GM10248 (cell line): Measurements from ENCODE around the gene SFMBT2.

Experiments
- CTCF ChIA-PET: fragments of 300-600 bp; sonication (Branson Sonifier 250); formaldehyde crosslinking; extraction: SDS; loops from one replicate; lab custom pipeline; 2021; ENCODE audit warnings: antibody characterized with exemption; lab: Yijun Ruan, JAX
- POLR2A ChIA-PET: fragments of 350-650 bp; sonication (Branson Sonifier 250); formaldehyde crosslinking; extraction: SDS; loops from one replicate; lab custom pipeline; 2020; ENCODE audit warnings: antibody characterized with exemption; lab: Yijun Ruan, JAX
- DNase-seq: peaks from one replicate; pipeline ENCODE4 v3.0.0; 2012; ENCODE audit errors: extremely low spot score
- CTCF ChIP-seq: IDR thresholded peaks from 2 replicates; pipeline ENCODE4 v1.5.1; 2012; ENCODE audit warnings: mild to moderate bottlenecking, low read depth; ENCODE audit errors: extremely low read depth, missing control alignments, control extremely low read depth

The SFMBT2 gene

DNA sequence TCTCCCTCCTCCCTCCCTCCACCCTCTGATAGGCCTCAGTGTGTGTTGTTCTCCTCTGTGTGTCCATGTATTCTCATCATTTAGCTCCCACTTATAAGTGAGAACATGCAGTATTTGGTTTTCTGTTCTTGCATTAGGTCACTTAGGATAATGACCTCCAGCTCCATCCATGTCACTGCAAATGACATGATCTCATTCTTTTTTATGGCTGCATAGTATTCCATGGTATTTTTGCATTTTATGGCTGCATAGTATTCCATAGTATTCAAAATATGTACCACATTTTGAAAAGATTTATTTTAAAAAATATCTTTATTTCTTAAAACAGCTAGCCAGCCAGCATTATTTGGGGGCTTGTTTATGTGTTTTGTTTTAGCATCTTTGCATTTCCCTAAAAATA, 275.6 kb downstream of the SFMBT2 start:
- TF ChIP-seq CTCF: no peak
- ChIA-PET POLR2A (no interaction called here), CTCF (interaction anchor here (1.1 to 2.0 kb wide), 3 partner anchors 11 to 17 kb away, joined by 3 to 14 read pairs (median 6); no protein-coding TSS in a partner anchor)
- DNase-seq: no peak

DNA sequence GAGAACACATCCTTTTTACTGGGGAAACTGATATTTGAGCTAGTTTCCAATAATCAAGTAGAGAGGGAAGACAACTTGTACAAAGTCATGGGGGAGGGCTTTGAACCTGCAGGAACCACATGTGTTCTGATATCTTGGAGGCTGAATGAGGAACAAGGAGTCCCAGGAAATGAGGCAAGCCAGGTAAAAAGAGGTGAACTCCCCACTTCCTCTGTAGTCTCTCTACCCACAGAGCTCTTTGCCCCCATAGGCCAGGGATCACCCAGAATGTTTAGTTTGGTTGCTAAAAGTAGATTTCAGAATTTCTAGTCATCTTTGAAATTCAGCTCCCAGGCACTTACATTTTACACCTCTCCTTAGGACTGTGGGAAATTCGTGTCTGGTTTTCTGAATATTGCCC, 276.4 kb downstream of the SFMBT2 start:
- no peak for TF ChIP-seq CTCF
- ChIA-PET POLR2A (no interaction called here), CTCF (interaction anchor here (0.7 to 2.0 kb wide), 4 partner anchors 12 to 18 kb away, joined by 3 to 14 read pairs (median 4); no protein-coding TSS in a partner anchor)
- no peak for DNase-seq

GRCh38 chr10:7133958-7134357, 276.9 kb downstream of the SFMBT2 start:
- no peak for DNase-seq
- ChIA-PET CTCF (interaction anchor here (1.2 to 2.0 kb wide), 2 partner anchors 13 kb away, joined by 6 to 14 read pairs; no protein-coding TSS in a partner anchor), POLR2A (no interaction called here)
- no peak for TF ChIP-seq CTCF

GRCh38 chr10:7133278-7133677, 277.6 kb downstream of the SFMBT2 start:
- POLR2A ChIA-PET: no interaction called here
- no peak for TF ChIP-seq CTCF
- CTCF ChIA-PET: no interaction called here
- no peak for DNase-seq

- CTCF ChIA-PET: interaction anchor here (3.3 kb wide), 1 partner anchor 9 kb away, joined by 20 read pairs; no protein-coding TSS in a partner anchor
- DNase-seq: no peak
- POLR2A ChIA-PET: no interaction called here
- no peak for TF ChIP-seq CTCF
Observed at GRCh38 chr10:7130191-7130911, 280.5 kb downstream of the SFMBT2 start.

DNA sequence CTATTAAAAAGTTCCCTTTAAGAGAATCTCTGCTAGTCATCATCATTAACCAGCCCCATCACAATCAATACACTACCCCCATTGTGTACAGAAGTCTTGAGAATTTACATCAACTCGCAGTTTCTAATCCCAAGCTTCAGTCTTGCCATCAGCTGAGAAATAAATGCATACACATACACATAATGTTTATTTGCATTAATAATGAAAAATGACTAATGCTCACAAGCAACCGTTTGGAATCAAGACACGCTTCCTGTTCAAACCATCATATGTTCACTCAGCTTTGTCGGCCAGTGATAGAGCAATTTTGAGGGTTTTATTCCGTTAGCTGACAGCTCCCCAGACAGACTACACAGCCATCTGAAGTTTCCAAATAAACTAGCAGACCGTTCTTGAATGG, 287.1 kb downstream of the SFMBT2 start:
- ChIA-PET POLR2A (no interaction called here), CTCF (interaction anchor here (0.7 to 1.4 kb wide), 2 partner anchors 9 to 293 kb away, joined by 3 to 4 read pairs; no protein-coding TSS in a partner anchor)
- DNase-seq: no peak
- no peak for TF ChIP-seq CTCF
